Effector memory CD4-positive, alpha-beta T cell (primary cell): ENCODE results near the gene KAT14.
A peak's percentile ranks its signal among the peaks of the same experiment; 100 is the strongest.
"Not testable (repeated sequence)": the region's sequence is repeated elsewhere in the genome, so short reads cannot be mapped to it uniquely, and the experiment has no call there.

Experiments used
- DNase-seq, 3 donors: peaks; one replicate each; pipeline ENCODE4 v3.0.0-alpha.2; 2020
- H3K27ac ChIP-seq: 2 replicates; pipeline ENCODE4 v1.7.0; 2013; ENCODE audit warnings: mild to moderate bottlenecking, low read length, moderate library complexity; ENCODE audit not compliant: insufficient read depth, poor library complexity, severe bottlenecking
- H3K27me3 ChIP-seq: replicated peaks from 2 replicates; pipeline ENCODE4 v1.7.0; 2013; ENCODE audit warnings: mild to moderate bottlenecking, low read length; ENCODE audit not compliant: insufficient read depth, control insufficient read depth, poor library complexity, severe bottlenecking
- H3K36me3 ChIP-seq: 2 replicates; pipeline ENCODE4 v1.7.0; 2013; ENCODE audit warnings: mild to moderate bottlenecking, low read length, moderate library complexity; ENCODE audit not compliant: control insufficient read depth, insufficient read depth
- H3K4me1 ChIP-seq: 2 replicates; pipeline ENCODE4 v1.7.0; 2013; ENCODE audit warnings: low read length, mild to moderate bottlenecking; ENCODE audit not compliant: control insufficient read depth, insufficient read depth, poor library complexity, severe bottlenecking
- H3K4me3 ChIP-seq: 2 replicates; pipeline ENCODE4 v1.7.0; 2013; ENCODE audit warnings: low read length, low read depth, mild to moderate bottlenecking; ENCODE audit not compliant: insufficient read depth, poor library complexity, severe bottlenecking
- H3K9me3 ChIP-seq: 2 replicates; pipeline ENCODE4 v1.7.0; 2013; ENCODE audit warnings: mild to moderate bottlenecking, low read length, moderate library complexity; ENCODE audit not compliant: control insufficient read depth
- total RNA-seq, 3 donors: gene quantifications; one replicate each; lab custom pipeline; 2026; lab: John Stamatoyannopoulos, UW

Gene KAT14
- total RNA-seq, result 13.6 to 19.7 (median 18.5) reads per million in 3 donors

- peak within 1 kb of the TSS; percentile 95 for H3K4me3 ChIP-seq
- peaks cover 5% of the 10 kb centered on the region for H3K36me3 ChIP-seq
These were observed at the start of gene KAT14, which contains the start of gene PET117 for GRCh38 chr20:18137412-18138265. Gene KAT14, plus strand, starts transcription at chr20:18137863. Its CDS starts 4,798 bp downstream, at chr20:18142661. Gene PET117, plus strand, starts transcription at chr20:18137863. Its CDS starts 93 bp downstream, at chr20:18137956.

GRCh38 chr20:18088298-18088697 lies 49.4 kb upstream of the KAT14 start:
- not testable (repeated sequence) for H3K9me3 ChIP-seq, H3K27me3 ChIP-seq, H3K4me3 ChIP-seq, H3K27ac ChIP-seq, DNase-seq, H3K4me1 ChIP-seq, H3K36me3 ChIP-seq

More at GRCh38 chr20:18137412-18138265, at the start of gene KAT14, which contains the start of gene PET117:
- Histone ChIP-seq H3K9me3 (no peaks in the 10 kb centered on the region), H3K4me1 (peaks cover 4% of the 10 kb centered on the region), H3K27ac (peak within 1 kb of the TSS; percentile 87), H3K27me3 (no peaks in the 10 kb centered on the region)
- peak; percentile 75 to 85 (median 82) for DNase-seq

GRCh38 chr20:18088841-18089240 lies 48.8 kb upstream of the KAT14 start:
- not testable (repeated sequence) for H3K4me3 ChIP-seq, H3K36me3 ChIP-seq, DNase-seq, H3K27me3 ChIP-seq, H3K9me3 ChIP-seq, H3K4me1 ChIP-seq, H3K27ac ChIP-seq

GRCh38 chr20:18090044-18090443 lies 47.6 kb upstream of the KAT14 start:
- no peak overlapping the region for H3K4me3 ChIP-seq
- DNase-seq, result no peak
- no peaks in the 10 kb centered on the region for H3K27me3 ChIP-seq
- no peak overlapping the region for H3K27ac ChIP-seq
- no peaks in the 10 kb centered on the region for H3K9me3 ChIP-seq
- H3K36me3 ChIP-seq, result no peaks in the 10 kb centered on the region
- no peaks in the 10 kb centered on the region for H3K4me1 ChIP-seq

- no peaks in the 10 kb centered on the region for H3K9me3 ChIP-seq
- no peak for DNase-seq
- no peaks in the 10 kb centered on the region for H3K4me1 ChIP-seq
- H3K27ac ChIP-seq, result no peak overlapping the region
- H3K27me3 ChIP-seq, result no peaks in the 10 kb centered on the region
- H3K36me3 ChIP-seq, result no peaks in the 10 kb centered on the region
- no peak overlapping the region for H3K4me3 ChIP-seq
These were observed 47.2 kb upstream of the KAT14 start for GRCh38 chr20:18090477-18090876.

GRCh38 chr20:18091623-18092022 lies 46.0 kb upstream of the KAT14 start:
- Histone ChIP-seq H3K36me3 (no peaks in the 10 kb centered on the region), H3K4me3 (no peak overlapping the region), H3K27ac (no peak overlapping the region), H3K4me1 (no peaks in the 10 kb centered on the region), H3K9me3 (no peaks in the 10 kb centered on the region), H3K27me3 (no peaks in the 10 kb centered on the region)
- no peak for DNase-seq

- Histone ChIP-seq H3K27ac (no peak overlapping the region), H3K4me3 (no peak overlapping the region), H3K4me1 (no peaks in the 10 kb centered on the region), H3K36me3 (no peaks in the 10 kb centered on the region), H3K9me3 (no peaks in the 10 kb centered on the region), H3K27me3 (no peaks in the 10 kb centered on the region)
- no peak for DNase-seq
These were observed 44.8 kb upstream of the KAT14 start for GRCh38 chr20:18092890-18093289.

GRCh38 chr20:18093388-18093787 lies 44.3 kb upstream of the KAT14 start:
- H3K36me3 ChIP-seq, result no peaks in the 10 kb centered on the region
- no peaks in the 10 kb centered on the region for H3K27me3 ChIP-seq
- no peaks in the 10 kb centered on the region for H3K9me3 ChIP-seq
- DNase-seq, result no peak
- H3K27ac ChIP-seq, result no peak overlapping the region
- H3K4me1 ChIP-seq, result no peaks in the 10 kb centered on the region
- H3K4me3 ChIP-seq, result no peak overlapping the region

- H3K27me3 ChIP-seq, result no peaks in the 10 kb centered on the region
- no peak overlapping the region for H3K4me3 ChIP-seq
- H3K27ac ChIP-seq, result no peak overlapping the region
- H3K36me3 ChIP-seq, result no peaks in the 10 kb centered on the region
- H3K9me3 ChIP-seq, result no peaks in the 10 kb centered on the region
- H3K4me1 ChIP-seq, result no peaks in the 10 kb centered on the region
- no peak for DNase-seq
These were observed 43.5 kb upstream of the KAT14 start for GRCh38 chr20:18094191-18094590.

- H3K9me3 ChIP-seq, H3K27ac ChIP-seq, DNase-seq, H3K27me3 ChIP-seq, H3K4me3 ChIP-seq, H3K4me1 ChIP-seq, H3K36me3 ChIP-seq: not testable (repeated sequence)
These were observed 37.1 kb upstream of the KAT14 start for GRCh38 chr20:18100569-18100968.
